K562 (cell line): ENCODE results near the gene SNX15. TPM values are rescaled to one million over a fixed set of nuclear protein-coding genes. Genes with fewer than 3 reads are reported as not detected.

Source experiments
- CREM ChIP-seq: IDR thresholded peaks from 2 replicates; pipeline ENCODE4 v1.6.1; 2014; ENCODE audit warnings: antibody characterized with exemption, low read depth
- E2F6 ChIP-seq, 2 experiments: IDR thresholded peaks; 2 replicates each; pipeline ENCODE4 v1.6.1; 2011; ENCODE audit warnings: borderline replicate concordance in 1 of 2, control low read depth in 1 of 2, low read depth in 1 of 2, low read length in 1 of 2, mild to moderate bottlenecking in 1 of 2, mixed read lengths in 1 of 2, moderate library complexity in 1 of 2; ENCODE audit not compliant: insufficient read depth in 1 of 2, insufficient read length in 1 of 2, poor library complexity in 1 of 2, severe bottlenecking in 1 of 2; ENCODE audit errors: extremely low read depth in 1 of 2
- MAZ ChIP-seq, 2 experiments: fragments of 450-650 bp in 1 of 2; sonication (generic) in 1 of 2; formaldehyde crosslinking; IDR thresholded peaks in 1 of 2; conservative IDR thresholded peaks in 1 of 2; 2 replicates each; pipeline versions ENCODE4 v1.4.0 to v1.5.0; 2020; ENCODE audit warnings: mild to moderate bottlenecking in 1 of 2, missing genetic modification reagents in 1 of 2
- PHF8 ChIP-seq: fragments of 200-600 bp; sonication (generic); IDR thresholded peaks from 2 replicates; pipeline ENCODE4 v1.6.1; 2012; ENCODE audit warnings: mixed run types, mild to moderate bottlenecking, inconsistent platforms, low read length, moderate library complexity, borderline replicate concordance
- POLR2G ChIP-seq: fragments of 200-400 bp; formaldehyde crosslinking; IDR thresholded peaks from 2 replicates; pipeline ENCODE4 v1.6.1; 2017; ENCODE audit warnings: low read depth, mild to moderate bottlenecking, antibody characterized with exemption, low read length, moderate library complexity
- RAD51 ChIP-seq: fragments of 450-650 bp; IDR thresholded peaks from 2 replicates; pipeline ENCODE4 v1.7.1; 2016; ENCODE audit warnings: low read depth, mild to moderate bottlenecking, borderline replicate concordance
- RCOR1 ChIP-seq, 2 experiments: IDR thresholded peaks; 2 replicates each; pipeline ENCODE4 v1.6.1; 2012; ENCODE audit warnings: low read depth in 2 of 2, low read length in 2 of 2, borderline replicate concordance in 1 of 2, improper control_type of control experiment in 1 of 2
- TEAD4 ChIP-seq, 2 experiments: sonication (generic) in 1 of 2; formaldehyde crosslinking in 1 of 2; IDR thresholded peaks; 2 replicates each; pipeline versions ENCODE4 v1.6.1 to v1.8.0; 2012 to 2022; ENCODE audit warnings: borderline replicate concordance in 1 of 2, inconsistent platforms in 1 of 2, low read length in 1 of 2, mild to moderate bottlenecking in 1 of 2, missing genetic modification reagents in 1 of 2
- USF2 ChIP-seq: sonication (generic); formaldehyde crosslinking; IDR thresholded peaks from 2 replicates; pipeline ENCODE4 v1.5.0; 2020; ENCODE audit warnings: missing genetic modification reagents
- XRCC4 ChIP-seq: IDR thresholded peaks from one replicate; pipeline ENCODE4 v1.6.1; 2011; ENCODE audit not compliant: insufficient read depth, insufficient read length; ENCODE audit errors: extremely low read depth
- ZNF174 ChIP-seq: fragments of 250-450 bp; sonication (Bioruptor Pico); IDR thresholded peaks from 2 replicates; pipeline ENCODE4 v1.4.0; 2020; ENCODE audit warnings: mild to moderate bottlenecking
- ZNF263 ChIP-seq: sonication (generic); formaldehyde crosslinking; IDR thresholded peaks from 2 replicates; pipeline ENCODE4 v1.8.0; 2022; ENCODE audit warnings: mild to moderate bottlenecking, missing genetic modification reagents, borderline replicate concordance
- ZNF668 ChIP-seq: fragments of 250-450 bp; sonication (Bioruptor Pico); IDR thresholded peaks from 2 replicates; pipeline ENCODE4 v1.8.0; 2022; ENCODE audit warnings: mild to moderate bottlenecking, inconsistent platforms
- ZNF778 ChIP-seq: fragments of 450-650 bp; formaldehyde crosslinking; IDR thresholded peaks from 2 replicates; pipeline ENCODE4 v1.4.0; 2020; ENCODE audit warnings: mild to moderate bottlenecking, moderate library complexity
- polyA plus RNA-seq, 8 experiments: library from polyadenylated mRNA; depleted of rRNA in 4 of 8; stranded (reverse) in 5 of 8; unstranded in 3 of 8; fragments of >200 nt; fragmentation: Nextera tagmentation in 2 of 8; fragmentation: Illumina TruSeq in 1 of 8; extraction: Ambion mirVana in 2 of 8; extraction: Trizol in 1 of 8; gene quantifications; 2 replicates each; pipeline versions ENCODE4 v1.2.1 to v1.2.3, GENCODE V29; 2011 to 2014; ENCODE audit warnings: inconsistent platforms in 1 of 8, missing spikeins in 1 of 8
- total RNA-seq, 7 experiments: library from RNA; depleted of rRNA in 6 of 7; stranded (reverse); fragments of >200 nt in 6 of 7; fragmentation: Illumina TruSeq in 2 of 7; extraction: Trizol in 2 of 7; gene quantifications; 2 replicates each; pipeline versions ENCODE4 v1.2.1 to v1.2.3, GENCODE V29; 2011 to 2021; ENCODE audit warnings: low replicate concordance in 1 of 7
- TF ChIP-seq, protein P1 (sequence below): fragments of 250-450 bp; sonication (Bioruptor Pico); IDR thresholded peaks from 2 replicates; pipeline ENCODE4 v1.5.0; 2021
- TF ChIP-seq, protein P2 (sequence below), 2 experiments: fragments of 450-650 bp; IDR thresholded peaks; 2 replicates each; pipeline ENCODE4 v1.6.1; 2016
- TF ChIP-seq, protein P3 (sequence below): fragments of 250-450 bp; sonication (Bioruptor Pico); IDR thresholded peaks from 2 replicates; pipeline ENCODE4 v1.8.0; 2022; ENCODE audit warnings: moderate library complexity, mild to moderate bottlenecking, inconsistent platforms

SNX15 gene
- total and polyA plus RNA-seq, 9 of the 15 experiments (the other 6 are each of a cell fraction or from before 2014, with no cell fraction given), result 1.8 to 27.8 (median 15.2) TPM

DNA sequence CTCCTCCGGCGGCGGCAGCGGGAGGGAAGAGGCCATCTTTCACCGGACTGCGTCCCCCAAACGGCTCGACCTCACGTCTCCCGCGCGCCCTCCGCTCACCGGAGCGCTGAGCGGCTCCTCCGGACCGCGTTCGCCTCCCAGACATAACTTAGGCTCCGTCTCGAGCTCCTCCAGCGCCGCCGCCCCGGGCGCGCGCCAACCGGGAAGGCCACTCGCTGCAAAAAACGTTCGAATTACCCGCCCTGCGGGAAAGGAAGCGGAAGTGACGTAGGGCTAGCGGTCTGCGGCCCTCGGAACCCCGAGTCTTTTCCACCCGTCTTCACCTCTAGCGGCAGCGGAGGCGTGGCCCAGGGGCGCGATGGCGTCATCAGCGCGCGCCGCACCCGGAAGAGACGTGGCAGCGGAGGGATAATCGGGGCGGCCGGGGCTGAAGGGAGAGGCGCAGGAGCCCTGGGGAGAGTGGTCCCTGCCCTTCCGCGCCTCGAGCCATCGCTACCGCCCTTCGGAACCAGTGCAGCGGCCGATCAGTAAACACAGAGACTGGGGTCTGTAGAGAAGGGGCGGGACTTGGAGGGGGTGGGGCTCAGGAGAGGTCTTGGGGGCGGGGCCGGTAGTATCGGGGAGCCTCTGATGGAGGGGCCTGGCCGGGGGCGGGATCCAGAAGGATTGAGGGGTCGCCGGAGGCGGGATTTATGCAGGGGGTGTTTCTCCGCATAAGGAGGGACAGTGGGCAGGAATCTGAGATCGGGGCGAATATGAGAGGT, 56.8 kb downstream of the SNX15 start, which contains the start of the genes CDCA5 and ZFPL1 (continued):
- no peak for TF ChIP-seq TEAD4 (IDR thresholded peaks at IDR 0.05; ENCODE audit: low read length)
- TF ChIP-seq TEAD4 (CRISPR knock-in tag; IDR thresholded peaks at IDR 0.05; ENCODE audit: borderline replicate concordance), result no peak
- TF ChIP-seq, protein P1, sequence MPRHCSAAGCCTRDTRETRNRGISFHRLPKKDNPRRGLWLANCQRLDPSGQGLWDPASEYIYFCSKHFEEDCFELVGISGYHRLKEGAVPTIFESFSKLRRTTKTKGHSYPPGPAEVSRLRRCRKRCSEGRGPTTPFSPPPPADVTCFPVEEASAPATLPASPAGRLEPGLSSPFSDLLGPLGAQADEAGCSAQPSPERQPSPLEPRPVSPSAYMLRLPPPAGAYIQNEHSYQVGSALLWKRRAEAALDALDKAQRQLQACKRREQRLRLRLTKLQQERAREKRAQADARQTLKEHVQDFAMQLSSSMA (CRISPR knock-in tag), result no peak; the same call in 1 of the 2 replicates
- TF ChIP-seq POLR2G, result peak; percentile 96
- TF ChIP-seq XRCC4, result no peak
- peak in 1 of 2 experiments; percentile 43 for TF ChIP-seq E2F6 (IDR thresholded peaks at IDR 0.05; ENCODE audit: borderline replicate concordance in 1 of 2, extremely low read depth in 1 of 2, insufficient read depth in 1 of 2, insufficient read length in 1 of 2, low read depth in 1 of 2, low read length in 1 of 2, poor library complexity in 1 of 2, severe bottlenecking in 1 of 2)
- TF ChIP-seq ZNF778 (CRISPR knock-in tag), result no peak
- TF ChIP-seq, protein P2, sequence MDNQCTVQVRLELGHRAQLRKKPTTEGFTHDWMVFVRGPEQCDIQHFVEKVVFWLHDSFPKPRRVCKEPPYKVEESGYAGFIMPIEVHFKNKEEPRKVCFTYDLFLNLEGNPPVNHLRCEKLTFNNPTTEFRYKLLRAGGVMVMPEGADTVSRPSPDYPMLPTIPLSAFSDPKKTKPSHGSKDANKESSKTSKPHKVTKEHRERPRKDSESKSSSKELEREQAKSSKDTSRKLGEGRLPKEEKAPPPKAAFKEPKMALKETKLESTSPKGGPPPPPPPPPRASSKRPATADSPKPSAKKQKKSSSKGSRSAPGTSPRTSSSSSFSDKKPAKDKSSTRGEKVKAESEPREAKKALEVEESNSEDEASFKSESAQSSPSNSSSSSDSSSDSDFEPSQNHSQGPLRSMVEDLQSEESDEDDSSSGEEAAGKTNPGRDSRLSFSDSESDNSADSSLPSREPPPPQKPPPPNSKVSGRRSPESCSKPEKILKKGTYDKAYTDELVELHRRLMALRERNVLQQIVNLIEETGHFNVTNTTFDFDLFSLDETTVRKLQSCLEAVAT (IDR thresholded peaks at IDR 0.05), result peak; percentile 14 to 36; a peak in 2 of 4 replicates
- TF ChIP-seq ZNF668 (CRISPR knock-in tag), result no peak
- TF ChIP-seq CREM, result peak; percentile 100
- peak in 1 of 2 experiments; percentile 28; a peak in 1 of 4 replicates for TF ChIP-seq RCOR1 (IDR thresholded peaks at IDR 0.05; ENCODE audit: borderline replicate concordance in 1 of 2, low read depth in 2 of 2, low read length in 2 of 2)
- TF ChIP-seq ZNF263 (CRISPR knock-in tag), result peak; percentile 54; the same call in 1 of the 2 replicates
- no peak for TF ChIP-seq USF2 (CRISPR knock-in tag)
- TF ChIP-seq MAZ (CRISPR knock-in tag; conservative IDR thresholded peaks at IDR 0.05 in 1 of 2, IDR thresholded peaks at IDR 0.05 in 1 of 2), result peak; percentile 72 to 89
- TF ChIP-seq PHF8, result peak; percentile 97
- TF ChIP-seq, protein P3, sequence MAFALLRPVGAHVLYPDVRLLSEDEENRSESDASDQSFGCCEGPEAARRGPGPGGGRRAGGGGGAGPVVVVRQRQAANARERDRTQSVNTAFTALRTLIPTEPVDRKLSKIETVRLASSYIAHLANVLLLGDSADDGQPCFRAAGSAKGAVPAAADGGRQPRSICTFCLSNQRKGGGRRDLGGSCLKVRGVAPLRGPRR, result no peak
- no peak for TF ChIP-seq RAD51
- no peak for TF ChIP-seq ZNF174
